ENCODE data around the gene HTR5A.

DNA sequence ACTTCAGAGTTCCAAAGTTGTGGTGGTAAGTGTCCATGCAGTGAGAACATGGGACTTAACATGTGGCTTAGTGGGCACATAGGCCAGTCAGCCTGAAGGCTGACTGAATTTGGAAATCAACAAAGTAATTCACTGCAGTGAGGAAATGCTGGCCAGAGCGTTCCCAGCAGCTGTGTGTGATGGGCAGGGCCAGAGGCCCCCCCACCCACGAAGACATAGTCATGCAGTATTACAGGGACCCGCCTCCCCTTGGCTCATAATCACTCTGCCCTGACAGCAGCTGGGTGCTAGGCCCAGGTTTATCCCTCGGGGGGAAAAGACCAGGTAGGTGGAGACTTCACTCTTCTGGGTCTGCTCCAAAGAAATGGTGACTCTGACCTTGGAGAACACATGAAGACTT lies 33.7 kb downstream of the HTR5A start:
- TF ChIP-seq, protein P1, sequence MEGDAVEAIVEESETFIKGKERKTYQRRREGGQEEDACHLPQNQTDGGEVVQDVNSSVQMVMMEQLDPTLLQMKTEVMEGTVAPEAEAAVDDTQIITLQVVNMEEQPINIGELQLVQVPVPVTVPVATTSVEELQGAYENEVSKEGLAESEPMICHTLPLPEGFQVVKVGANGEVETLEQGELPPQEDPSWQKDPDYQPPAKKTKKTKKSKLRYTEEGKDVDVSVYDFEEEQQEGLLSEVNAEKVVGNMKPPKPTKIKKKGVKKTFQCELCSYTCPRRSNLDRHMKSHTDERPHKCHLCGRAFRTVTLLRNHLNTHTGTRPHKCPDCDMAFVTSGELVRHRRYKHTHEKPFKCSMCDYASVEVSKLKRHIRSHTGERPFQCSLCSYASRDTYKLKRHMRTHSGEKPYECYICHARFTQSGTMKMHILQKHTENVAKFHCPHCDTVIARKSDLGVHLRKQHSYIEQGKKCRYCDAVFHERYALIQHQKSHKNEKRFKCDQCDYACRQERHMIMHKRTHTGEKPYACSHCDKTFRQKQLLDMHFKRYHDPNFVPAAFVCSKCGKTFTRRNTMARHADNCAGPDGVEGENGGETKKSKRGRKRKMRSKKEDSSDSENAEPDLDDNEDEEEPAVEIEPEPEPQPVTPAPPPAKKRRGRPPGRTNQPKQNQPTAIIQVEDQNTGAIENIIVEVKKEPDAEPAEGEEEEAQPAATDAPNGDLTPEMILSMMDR (IDR thresholded peaks at IDR 0.05), result no peak
- TF ChIP-seq POLR2A (IDR thresholded peaks at IDR 0.05) (no peak), EP300 (IDR thresholded peaks at IDR 0.05) (no peak)
